CD4-positive, alpha-beta T cell treated with Interleukin-15 for 1 hour (primary cell): ENCODE results near the gene RBM38.
A peak's percentile ranks its signal among the peaks of the same experiment; 100 is the strongest.

Experiments
- DNase-seq: peaks from one replicate; pipeline ENCODE4 v3.0.0-alpha.2; 2020

RBM38 gene

DNA sequence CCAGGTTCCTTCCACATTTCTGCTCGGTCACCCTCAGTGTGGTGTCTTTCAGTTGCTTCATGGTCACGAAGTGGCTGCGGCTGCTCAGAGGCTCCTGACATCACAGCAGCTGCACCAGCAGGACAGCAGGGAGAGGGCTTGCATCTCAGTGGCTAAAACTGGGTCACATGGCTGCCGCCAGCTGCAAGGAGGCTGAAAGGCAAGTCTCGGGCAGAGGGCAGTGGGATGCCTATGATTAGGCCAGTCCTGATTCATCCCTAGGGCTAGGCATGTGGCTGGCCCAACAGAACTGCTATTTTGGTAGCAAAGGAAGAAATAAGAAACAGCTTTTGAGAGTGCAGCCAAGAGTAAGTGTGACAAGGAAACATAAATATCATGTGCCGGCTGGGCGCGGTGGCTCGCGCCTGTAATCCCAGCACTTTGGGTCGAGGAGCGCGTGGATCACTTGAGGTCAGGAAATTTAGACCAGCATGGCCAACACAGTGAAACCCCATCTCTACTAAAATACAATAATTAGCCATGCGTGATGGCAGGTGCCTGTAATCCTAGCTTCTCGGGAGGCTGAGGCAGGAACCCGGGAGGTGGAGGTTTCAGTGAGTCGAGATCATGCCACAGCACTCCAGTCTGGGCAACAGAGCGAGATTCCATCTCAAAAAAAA lies 46.6 kb downstream of the RBM38 start:
- DNase-seq = no peak

DNA sequence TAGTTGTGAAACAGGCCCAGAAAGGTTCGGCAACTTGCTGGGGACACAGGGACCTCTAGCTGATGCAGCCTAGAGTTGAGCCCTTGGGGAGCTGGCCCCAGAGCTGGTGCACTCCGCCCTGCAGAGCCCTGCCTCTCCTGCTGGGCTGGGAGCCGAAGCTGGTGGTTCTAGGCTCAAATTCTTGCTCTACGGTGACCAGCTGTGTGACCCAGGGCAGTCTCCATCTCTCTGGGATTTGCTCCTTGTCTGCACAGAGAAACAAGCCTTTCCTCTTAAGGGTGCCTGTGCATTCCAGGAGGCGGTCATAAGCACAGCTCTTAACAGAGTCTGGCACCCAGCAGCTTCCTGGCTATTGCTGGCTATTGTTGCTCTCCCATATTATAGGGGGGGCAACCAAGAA lies 47.4 kb downstream of the RBM38 start:
- DNase-seq = no peak

GRCh38 chr20:57439432-57439831 lies 48.2 kb downstream of the RBM38 start:
- DNase-seq = no peak

- DNase-seq = no peak
These were observed 48.8 kb downstream of the RBM38 start for GRCh38 chr20:57439993-57440392.

DNA sequence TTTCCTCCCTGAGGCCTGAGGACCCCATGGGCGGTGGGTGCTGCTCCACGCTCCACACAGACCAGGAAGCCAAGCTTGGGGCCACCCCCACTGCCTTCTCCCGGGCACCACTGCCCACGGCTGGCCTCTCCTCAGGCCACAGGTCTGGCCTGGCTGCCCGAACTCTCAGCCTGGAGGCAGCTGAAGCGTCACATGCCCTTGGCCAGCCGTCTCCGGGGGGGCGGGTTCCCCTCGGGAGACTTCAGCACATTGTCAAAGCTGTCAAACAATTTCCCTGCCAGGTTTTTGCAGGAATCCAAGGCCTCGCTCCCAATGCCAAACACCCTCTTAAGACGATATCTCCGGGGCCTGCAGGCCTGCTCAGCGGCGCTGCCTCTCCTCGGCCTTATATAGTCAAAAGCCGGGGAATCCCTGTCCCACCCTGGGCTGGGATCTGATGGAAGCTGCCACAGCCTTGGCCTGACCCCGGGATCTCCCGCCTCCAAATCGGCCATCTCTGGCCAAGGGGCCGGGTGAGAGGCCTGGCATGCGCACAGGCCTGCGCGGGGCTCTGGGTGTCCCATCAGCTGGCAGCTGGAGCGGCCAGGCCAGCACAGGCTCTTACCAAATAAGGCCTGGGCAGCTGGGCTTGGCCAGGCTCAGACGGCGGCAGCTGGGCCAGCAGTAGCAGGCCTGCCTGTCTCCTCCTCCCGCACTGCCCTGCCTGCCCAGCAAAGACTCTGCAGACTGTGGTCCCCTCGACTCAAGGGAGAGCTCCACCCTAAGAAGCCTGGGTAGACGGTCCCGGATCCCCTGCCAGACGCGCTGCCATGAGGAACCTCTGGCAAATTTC lies 49.7 kb downstream of the RBM38 start:
- DNase-seq = no peak

GRCh38 chr20:57441510-57442154 lies 50.4 kb downstream of the RBM38 start:
- DNase-seq = no peak

DNA sequence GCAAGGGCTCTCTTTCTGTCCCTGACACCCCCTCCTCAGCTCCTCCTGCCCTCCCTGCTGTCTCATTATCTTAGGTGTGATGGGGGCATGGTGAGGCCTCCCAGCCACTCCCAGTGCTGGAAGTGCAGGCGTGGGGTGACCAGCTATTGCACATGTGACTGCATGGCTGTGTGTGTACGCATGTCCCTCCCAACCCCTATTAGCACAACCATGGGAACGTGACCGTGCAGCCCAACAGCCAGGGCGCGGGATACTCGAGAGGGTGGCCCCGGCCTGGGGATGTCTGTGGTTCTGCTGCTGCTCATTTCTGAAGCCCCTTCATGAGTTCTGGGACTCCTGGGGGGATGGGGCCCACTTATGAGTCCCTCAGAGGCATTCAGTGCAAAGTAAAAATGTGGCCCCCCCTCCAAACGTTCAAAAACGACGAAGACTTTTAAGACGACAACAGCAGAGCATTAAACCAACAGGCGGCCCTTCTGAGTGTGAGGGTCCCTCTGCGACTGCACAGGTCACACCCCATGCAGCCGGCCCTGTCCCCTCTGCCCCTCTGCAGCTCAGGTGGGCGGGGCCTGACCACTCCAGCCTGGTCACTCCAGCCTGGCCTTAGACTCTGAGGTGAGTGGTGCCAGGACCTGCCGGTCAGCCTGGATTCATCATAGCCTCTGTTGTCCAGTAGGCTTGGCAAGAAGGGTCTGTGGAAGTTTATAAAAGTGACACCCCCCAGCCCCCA lies 51.1 kb downstream of the RBM38 start:
- DNase-seq = no peak

DNA sequence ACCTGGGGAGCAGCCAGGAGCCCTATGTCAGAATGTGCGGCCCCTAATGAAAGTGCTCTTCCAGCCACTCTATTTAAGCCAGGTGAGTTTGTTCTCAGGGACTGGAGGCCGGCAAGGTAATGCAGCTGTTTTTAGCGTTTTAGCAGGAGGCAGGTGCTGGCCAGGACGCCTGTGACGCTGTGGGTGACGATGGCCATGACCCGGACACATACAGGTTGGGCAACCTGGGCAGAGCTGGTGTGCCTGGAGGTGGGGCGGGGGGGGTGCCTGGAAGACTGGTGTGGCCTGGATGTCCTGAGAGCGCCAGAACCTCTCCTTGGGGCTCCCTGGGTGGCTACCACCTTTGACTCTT lies 51.7 kb downstream of the RBM38 start:
- DNase-seq = no peak

DNA sequence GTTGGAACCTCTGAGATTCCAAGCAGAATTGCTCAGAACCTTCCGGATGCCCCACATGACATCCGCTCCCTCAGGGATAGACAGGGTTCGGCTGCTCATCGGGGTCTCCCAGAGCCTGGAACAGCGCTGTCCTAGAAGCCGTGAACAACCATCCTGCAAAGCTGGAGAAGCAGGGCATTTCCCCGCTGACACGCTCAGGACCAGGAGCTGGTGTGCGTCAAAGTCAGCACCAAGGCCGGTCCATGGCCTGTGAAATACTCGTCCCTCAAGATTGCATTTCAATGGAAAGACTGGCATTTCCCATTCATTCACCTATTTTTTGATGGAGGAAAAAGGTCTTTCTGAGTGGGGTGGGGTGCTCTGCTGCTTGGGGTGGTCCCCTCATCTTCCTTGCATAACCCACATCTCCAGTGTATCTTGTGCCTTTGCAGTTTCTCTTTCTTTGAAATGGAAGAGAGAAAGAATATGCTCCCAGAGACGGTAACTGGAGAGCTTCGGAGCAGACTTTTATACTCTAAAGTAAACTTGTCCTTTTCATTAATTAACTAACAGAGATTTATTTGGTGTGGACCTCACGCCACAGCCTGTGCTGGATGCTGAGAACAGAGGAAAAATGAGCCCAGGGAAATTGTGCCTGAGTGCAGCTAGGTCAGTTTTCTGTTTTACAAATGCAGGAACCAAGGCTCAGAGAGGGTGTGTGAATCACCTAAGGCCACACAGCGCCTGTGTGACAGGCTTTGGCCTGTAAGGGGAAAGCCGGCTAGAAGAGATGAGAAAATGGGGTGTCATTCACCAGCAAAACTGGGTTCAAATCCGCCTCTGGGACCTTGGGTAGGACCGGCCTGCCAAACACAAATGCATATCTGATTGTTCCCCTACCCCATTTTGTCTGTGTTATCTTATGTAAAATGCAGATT lies 52.4 kb downstream of the RBM38 start:
- DNase-seq = no peak

- DNase-seq = no peak
These were observed 53.3 kb downstream of the RBM38 start for GRCh38 chr20:57444394-57445048.

DNA sequence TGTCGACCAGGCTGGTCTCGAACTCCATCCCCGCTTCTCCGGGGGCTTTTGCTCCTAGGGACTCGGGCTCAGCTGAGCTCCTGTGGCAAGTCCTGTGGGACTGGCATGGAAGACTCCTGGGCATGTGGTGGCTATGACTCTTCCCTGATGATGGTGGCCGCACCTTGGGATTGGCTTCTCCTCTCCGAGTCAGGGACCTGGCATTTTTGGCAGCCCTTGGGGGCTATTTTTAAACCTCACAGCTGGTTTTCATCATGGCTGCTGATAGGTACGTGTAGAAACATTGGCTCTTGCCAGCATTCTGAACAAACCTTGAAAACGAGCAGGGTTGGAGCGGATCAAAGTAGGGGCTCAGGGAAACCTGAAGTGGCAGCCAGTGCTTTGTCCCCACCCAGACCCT lies 54.1 kb downstream of the RBM38 start:
- no peak for DNase-seq

DNA sequence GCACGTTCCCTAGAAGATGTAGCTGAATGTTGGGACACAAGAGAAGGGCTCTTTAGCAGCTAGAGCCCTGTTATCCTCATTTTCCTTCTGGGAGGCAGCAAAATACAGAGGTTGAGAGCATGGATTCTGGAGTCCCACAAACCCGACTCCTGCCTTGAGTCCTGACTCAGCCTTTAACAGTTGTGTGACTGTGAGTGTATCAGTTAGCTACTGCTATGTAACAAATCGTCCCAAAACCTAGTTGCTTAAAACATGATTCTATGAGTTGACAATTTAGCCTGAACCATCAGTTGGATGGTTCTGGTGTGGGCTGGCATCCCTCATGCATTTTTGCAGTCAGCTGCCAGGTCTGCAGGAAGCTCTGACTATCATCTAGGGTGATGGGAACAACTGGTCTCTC lies 54.6 kb downstream of the RBM38 start:
- no peak for DNase-seq

GRCh38 chr20:57448764-57449354 lies 57.7 kb downstream of the RBM38 start:
- DNase-seq = no peak

- no peak for DNase-seq
These were observed 58.5 kb downstream of the RBM38 start for GRCh38 chr20:57449398-57450354.

GRCh38 chr20:57450419-57450818 lies 59.2 kb downstream of the RBM38 start:
- DNase-seq = peak; percentile 73

- no peak for DNase-seq
These were observed 59.7 kb downstream of the RBM38 start for GRCh38 chr20:57450931-57451330.

DNA sequence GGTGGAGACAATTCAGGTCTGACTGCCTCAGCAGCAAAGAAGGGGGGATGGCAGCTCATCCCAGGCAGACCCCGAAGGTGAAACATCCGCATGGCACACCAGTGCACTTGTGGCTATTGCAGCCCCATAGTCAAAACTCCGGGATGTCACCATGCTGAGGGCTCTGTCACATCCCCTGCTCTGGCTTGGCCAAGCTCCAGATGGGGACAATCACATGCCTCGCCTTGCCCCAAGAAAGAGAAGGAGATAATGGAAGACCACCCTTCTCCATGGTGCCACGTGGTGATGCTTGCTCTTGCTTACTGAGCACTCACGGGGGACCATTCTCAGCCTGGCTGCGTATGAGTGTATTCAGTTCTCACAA lies 60.2 kb downstream of the RBM38 start:
- DNase-seq = no peak

GRCh38 chr20:57451795-57452661 lies 60.8 kb downstream of the RBM38 start:
- peak; percentile 47 for DNase-seq

DNA sequence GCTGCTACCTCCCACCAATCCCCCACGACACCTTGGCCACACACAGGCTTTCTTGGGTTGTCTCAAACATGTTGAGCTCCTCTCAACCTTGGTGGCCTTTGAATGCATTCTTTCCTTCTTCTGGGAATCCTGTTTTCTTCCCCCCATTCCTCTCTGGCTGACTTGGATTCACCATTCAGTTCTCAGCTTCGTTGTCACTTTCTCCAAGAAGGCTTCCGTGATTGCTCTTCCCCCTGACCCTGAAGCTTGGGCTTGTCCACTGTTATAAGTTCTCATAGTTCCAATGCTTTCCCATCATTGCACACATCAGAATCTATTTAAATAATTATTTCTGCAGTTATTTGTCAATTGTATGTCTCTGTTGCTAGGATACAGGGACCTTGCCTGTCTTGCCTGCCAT lies 64.2 kb downstream of the RBM38 start:
- no peak for DNase-seq
